SU-DHL-6 (cell line): Measurements from ENCODE around the gene ZG16B.

Experiments used
- EZH2phosphoT487 ChIP-seq: fragments of 200-600 bp; sonication (generic), shearing (Covaris generic); conservative IDR thresholded peaks from 2 replicates; pipeline ENCODE4 v1.6.1; 2018; ENCODE audit warnings: mild to moderate bottlenecking, antibody characterized with exemption, low read length, moderate library complexity, mixed read lengths
- TF ChIP-seq, protein P1 (sequence below): fragments of 200-600 bp; sonication (generic); IDR thresholded peaks from one replicate; pipeline ENCODE4 v1.5.1; 2017; ENCODE audit warnings: antibody characterized with exemption, mild to moderate bottlenecking, low read length, moderate library complexity; ENCODE audit not compliant: insufficient read depth, poor library complexity, severe bottlenecking

DNA sequence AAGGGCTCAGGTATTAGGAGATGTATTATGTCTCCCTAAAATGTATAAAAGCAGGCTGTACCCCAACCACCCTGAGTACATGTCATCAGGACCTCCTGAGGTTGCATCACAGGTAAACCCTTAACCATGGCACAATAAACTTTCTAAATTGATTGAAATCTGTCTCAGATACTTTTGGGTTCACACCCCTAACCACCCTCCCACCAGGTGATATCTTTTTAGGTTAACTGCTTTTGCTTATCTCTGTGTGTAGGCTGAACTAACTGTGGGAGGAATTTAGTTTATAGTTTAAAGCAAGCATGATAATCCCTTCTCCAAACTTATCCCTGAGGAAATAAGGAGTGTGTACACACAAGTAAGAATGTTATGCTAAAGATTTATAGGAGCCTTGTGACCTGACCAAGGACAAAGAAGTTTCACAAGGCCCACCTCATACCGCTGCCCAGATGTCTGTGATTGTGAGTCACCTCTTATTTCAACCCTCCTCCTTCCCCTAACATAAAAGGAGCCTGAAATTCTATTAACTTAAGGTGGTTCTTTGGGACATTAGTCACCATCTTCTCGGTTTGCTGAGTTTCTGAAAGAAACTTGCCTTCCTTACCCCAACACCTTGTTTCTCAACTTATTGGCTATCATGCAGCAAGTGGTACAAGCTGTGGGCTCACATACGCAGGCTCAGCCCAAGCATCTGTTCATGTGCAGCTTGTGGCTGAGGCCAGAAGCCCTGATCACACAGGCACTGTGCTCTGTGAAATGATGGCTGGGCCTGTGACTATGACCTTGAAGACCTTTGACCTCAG lies 16.6 kb downstream of the ZG16B start:
- TF ChIP-seq, protein P1, sequence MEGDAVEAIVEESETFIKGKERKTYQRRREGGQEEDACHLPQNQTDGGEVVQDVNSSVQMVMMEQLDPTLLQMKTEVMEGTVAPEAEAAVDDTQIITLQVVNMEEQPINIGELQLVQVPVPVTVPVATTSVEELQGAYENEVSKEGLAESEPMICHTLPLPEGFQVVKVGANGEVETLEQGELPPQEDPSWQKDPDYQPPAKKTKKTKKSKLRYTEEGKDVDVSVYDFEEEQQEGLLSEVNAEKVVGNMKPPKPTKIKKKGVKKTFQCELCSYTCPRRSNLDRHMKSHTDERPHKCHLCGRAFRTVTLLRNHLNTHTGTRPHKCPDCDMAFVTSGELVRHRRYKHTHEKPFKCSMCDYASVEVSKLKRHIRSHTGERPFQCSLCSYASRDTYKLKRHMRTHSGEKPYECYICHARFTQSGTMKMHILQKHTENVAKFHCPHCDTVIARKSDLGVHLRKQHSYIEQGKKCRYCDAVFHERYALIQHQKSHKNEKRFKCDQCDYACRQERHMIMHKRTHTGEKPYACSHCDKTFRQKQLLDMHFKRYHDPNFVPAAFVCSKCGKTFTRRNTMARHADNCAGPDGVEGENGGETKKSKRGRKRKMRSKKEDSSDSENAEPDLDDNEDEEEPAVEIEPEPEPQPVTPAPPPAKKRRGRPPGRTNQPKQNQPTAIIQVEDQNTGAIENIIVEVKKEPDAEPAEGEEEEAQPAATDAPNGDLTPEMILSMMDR, result no peak
- TF ChIP-seq EZH2phosphoT487, result no peak
